AG04450 (cell line): ENCODE data around the gene GRIA4. TPM values are rescaled to one million over a fixed set of nuclear protein-coding genes. Genes with fewer than 3 reads are reported as not detected.

ENCODE experiments used
- CTCF ChIA-PET: fragments of 300-600, 350-600 bp; formaldehyde crosslinking; extraction: SDS; loops from one replicate; lab custom pipeline; 2022; ENCODE audit warnings: antibody characterized with exemption, inconsistent platforms; lab: Charles Lee
- POLR2A ChIA-PET: fragments of 350-600 bp; formaldehyde crosslinking; extraction: SDS; loops from one replicate; lab custom pipeline; 2021; ENCODE audit warnings: antibody characterized with exemption, inconsistent platforms; lab: Yijun Ruan, JAX
- DNase-seq: peaks from one replicate; pipeline ENCODE4 v3.0.0-alpha.2; 2011; ENCODE audit warnings: low read depth, low spot score
- H3K27ac ChIP-seq: one replicate; pipeline ENCODE4 v1.5.1; 2012; ENCODE audit warnings: low read depth, low read length, control low read depth
- H3K27me3 ChIP-seq: one replicate; pipeline ENCODE4 v1.6.0; 2012; ENCODE audit warnings: low read length; ENCODE audit not compliant: control insufficient read depth, insufficient read depth
- H3K4me3 ChIP-seq: 2 replicates; pipeline ENCODE4 v1.5.1; 2011; ENCODE audit warnings: mild to moderate bottlenecking, low read depth, low read length, control low read depth
- H3K9me3 ChIP-seq: 2 replicates; pipeline ENCODE4 v1.5.1; 2012; ENCODE audit warnings: low read length; ENCODE audit not compliant: control insufficient read depth, insufficient read depth
- CTCF ChIP-seq: IDR thresholded peaks from 2 replicates; pipeline ENCODE4 v1.5.1; 2011; ENCODE audit warnings: low read depth, low read length, control low read depth, inconsistent platforms
- polyA plus RNA-seq: library from polyadenylated mRNA; depleted of rRNA; stranded (reverse); fragments of >200 nt; gene quantifications from 2 replicates; pipeline ENCODE4 v1.2.3, GENCODE V29; 2011

Gene GRIA4
- polyA plus RNA-seq, 1 experiment: 0.64 TPM

DNA sequence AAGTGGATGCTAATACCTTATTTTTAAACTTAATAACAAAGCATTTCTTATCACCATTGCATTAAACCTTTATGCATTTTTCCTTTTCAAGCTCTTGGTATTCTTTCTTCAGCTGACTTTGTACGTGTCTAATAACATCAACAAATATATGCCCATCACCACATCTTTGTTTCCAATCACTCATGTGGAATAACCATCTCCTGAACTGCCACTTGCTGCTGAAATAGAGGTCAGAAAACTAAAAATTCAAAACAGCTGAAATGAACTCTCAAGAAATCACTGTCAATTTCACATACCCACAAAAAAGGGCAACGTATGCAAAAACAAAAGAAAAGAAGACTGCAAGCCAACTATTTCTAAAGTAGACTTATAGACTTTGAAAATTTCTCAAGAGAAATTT is 404.7 kb downstream of the GRIA4 start:
- POLR2A ChIA-PET: no interaction called here
- DNase-seq: no peak
- no peak overlapping the region for H3K4me3 ChIP-seq
- CTCF ChIA-PET: no interaction called here
- TF ChIP-seq CTCF: no peak
- no peaks in the 10 kb centered on the region for H3K27me3 ChIP-seq
- H3K9me3 ChIP-seq: no peaks in the 10 kb centered on the region
- H3K27ac ChIP-seq: no peak overlapping the region

GRCh38 chr11:106015066-106015465 is 405.2 kb downstream of the GRIA4 start:
- Histone ChIP-seq H3K9me3 (no peaks in the 10 kb centered on the region), H3K27ac (no peak overlapping the region), H3K27me3 (no peaks in the 10 kb centered on the region), H3K4me3 (no peak overlapping the region)
- TF ChIP-seq CTCF: no peak
- POLR2A ChIA-PET: no interaction called here
- CTCF ChIA-PET: no interaction called here
- no peak for DNase-seq

- Histone ChIP-seq H3K9me3 (no peaks in the 10 kb centered on the region), H3K27me3 (no peaks in the 10 kb centered on the region), H3K4me3 (no peak overlapping the region), H3K27ac (no peak overlapping the region)
- no peak for TF ChIP-seq CTCF
- ChIA-PET CTCF (no interaction called here), POLR2A (no interaction called here)
- no peak for DNase-seq
Observed at GRCh38 chr11:106017093-106017492, 407.2 kb downstream of the GRIA4 start.

GRCh38 chr11:106021181-106021966 is 411.5 kb downstream of the GRIA4 start:
- H3K4me3 ChIP-seq: peak overlapping the region; percentile 83
- POLR2A ChIA-PET: no interaction called here
- no peak overlapping the region for H3K27ac ChIP-seq
- H3K9me3 ChIP-seq: no peaks in the 10 kb centered on the region
- no peak for TF ChIP-seq CTCF
- DNase-seq: no peak
- H3K27me3 ChIP-seq: no peaks in the 10 kb centered on the region
- CTCF ChIA-PET: no interaction called here

GRCh38 chr11:106021967-106022794 is 412.3 kb downstream of the GRIA4 start, which contains the start of gene MSANTD4:
TSS of gene MSANTD4 (minus strand) at chr11:106022240. CDS start at chr11:106010917, 11,323 bp downstream.
- CTCF ChIA-PET: no interaction called here
- peak within 1 kb of the TSS; percentile 83 for H3K4me3 ChIP-seq

More at GRCh38 chr11:106021967-106022794, 412.3 kb downstream of the GRIA4 start, which contains the start of gene MSANTD4:
- no peak for TF ChIP-seq CTCF
- POLR2A ChIA-PET: no interaction called here
- peak; percentile 99 for DNase-seq
- no peaks in the 10 kb centered on the region for H3K9me3 ChIP-seq
- no peak within 1 kb of the TSS for H3K27ac ChIP-seq
- H3K27me3 ChIP-seq: no peaks in the 10 kb centered on the region
